ENCODE results near the gene DPEP2.

DNA sequence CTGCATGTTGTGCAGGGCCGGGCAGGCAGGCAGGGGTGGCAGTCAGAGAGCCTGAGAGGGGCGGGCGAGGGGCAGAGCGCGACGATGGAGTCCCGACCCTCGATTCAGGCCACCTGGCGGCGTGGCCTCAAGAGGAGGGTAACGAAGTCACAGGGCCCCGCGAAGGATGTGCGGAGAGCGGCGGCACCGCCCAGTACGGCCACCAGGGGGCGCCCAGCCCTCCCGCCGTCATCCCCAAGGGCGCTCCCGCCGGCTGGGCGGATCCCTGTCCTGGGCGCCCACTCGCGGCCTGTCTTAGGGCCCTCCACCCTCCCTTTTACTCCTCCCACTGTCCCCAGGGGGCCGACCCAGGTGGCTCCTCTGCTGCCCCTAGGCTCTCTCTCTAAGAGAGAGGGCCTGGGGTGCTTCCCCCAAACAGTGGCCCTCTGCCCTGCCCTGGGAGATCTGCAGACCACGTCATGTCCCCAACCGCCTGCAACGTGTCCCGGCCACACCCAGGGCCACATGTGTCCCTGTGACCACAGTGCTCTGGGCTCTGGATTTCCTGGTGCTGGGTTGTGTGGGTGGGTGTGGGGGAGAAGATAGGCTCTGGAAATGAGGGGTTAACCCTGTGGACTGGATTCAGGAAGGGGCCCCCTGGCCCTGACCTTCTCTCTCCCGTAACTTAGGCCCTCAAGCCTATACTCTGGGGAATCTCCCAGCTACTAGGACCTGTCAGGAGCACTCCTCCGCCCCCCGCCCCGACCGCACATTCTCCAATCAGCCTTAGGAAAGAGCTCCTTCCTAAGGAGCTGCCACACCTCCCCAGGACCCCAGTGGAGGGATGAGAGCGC lies 5.9 kb downstream of the DPEP2 start:
- TF ChIP-seq, protein P1, sequence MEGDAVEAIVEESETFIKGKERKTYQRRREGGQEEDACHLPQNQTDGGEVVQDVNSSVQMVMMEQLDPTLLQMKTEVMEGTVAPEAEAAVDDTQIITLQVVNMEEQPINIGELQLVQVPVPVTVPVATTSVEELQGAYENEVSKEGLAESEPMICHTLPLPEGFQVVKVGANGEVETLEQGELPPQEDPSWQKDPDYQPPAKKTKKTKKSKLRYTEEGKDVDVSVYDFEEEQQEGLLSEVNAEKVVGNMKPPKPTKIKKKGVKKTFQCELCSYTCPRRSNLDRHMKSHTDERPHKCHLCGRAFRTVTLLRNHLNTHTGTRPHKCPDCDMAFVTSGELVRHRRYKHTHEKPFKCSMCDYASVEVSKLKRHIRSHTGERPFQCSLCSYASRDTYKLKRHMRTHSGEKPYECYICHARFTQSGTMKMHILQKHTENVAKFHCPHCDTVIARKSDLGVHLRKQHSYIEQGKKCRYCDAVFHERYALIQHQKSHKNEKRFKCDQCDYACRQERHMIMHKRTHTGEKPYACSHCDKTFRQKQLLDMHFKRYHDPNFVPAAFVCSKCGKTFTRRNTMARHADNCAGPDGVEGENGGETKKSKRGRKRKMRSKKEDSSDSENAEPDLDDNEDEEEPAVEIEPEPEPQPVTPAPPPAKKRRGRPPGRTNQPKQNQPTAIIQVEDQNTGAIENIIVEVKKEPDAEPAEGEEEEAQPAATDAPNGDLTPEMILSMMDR (IDR thresholded peaks at IDR 0.05), result peak; percentile 93 to 98 (median 97)
- TF ChIP-seq POLR2A (IDR thresholded peaks at IDR 0.05), result no peak
